Large intestine (tissue), 3 donors: ENCODE data around the gene MAP3K14. TPM values are rescaled to one million over a fixed set of nuclear protein-coding genes. Genes with fewer than 3 reads are reported as not detected.
A peak's percentile ranks its signal among the peaks of the same experiment; 100 is the strongest.

Source experiments
- DNase-seq, 2 donors: peaks; one replicate each; pipeline versions ENCODE4 v3.0.0 to v3.0.0-alpha.2; 2013
- H3K27ac ChIP-seq: one replicate; pipeline ENCODE4 v1.5.1; 2013; ENCODE audit warnings: low read length
- H3K27me3 ChIP-seq: 2 replicates; pipeline ENCODE4 v1.6.1; 2013; ENCODE audit warnings: low read length; ENCODE audit not compliant: control insufficient read depth, insufficient read depth
- H3K36me3 ChIP-seq: 2 replicates; pipeline ENCODE4 v1.6.1; 2013; ENCODE audit warnings: low read length; ENCODE audit not compliant: control insufficient read depth, insufficient read depth
- H3K4me1 ChIP-seq: one replicate; pipeline ENCODE4 v1.6.1; 2013; ENCODE audit warnings: low read length; ENCODE audit not compliant: control insufficient read depth, insufficient read depth
- H3K4me3 ChIP-seq: one replicate; pipeline ENCODE4 v1.5.1; 2013; ENCODE audit warnings: low read length
- H3K9me3 ChIP-seq: one replicate; pipeline ENCODE4 v1.6.1; 2013; ENCODE audit warnings: mild to moderate bottlenecking, low read depth, low read length, moderate library complexity; ENCODE audit not compliant: control insufficient read depth
- WGBS: methylation state at CpG from one replicate; pipeline ENCODE4 v1.1.5; 2013; ENCODE audit warnings: low lambda C conversion rate; ENCODE audit not compliant: insufficient coverage; 5-methylcytosine and 5-hydroxymethylcytosine counted together
- polyA plus RNA-seq: library from polyadenylated mRNA; unstranded; fragments of 120-200 nt; gene quantifications from one replicate; pipeline ENCODE4 v1.2.1, GENCODE V29; 2013

MAP3K14 gene
- polyA plus RNA-seq, 1 donor: 8.7 TPM

GRCh38 chr17:45234641-45235415, 82.0 kb downstream of the MAP3K14 start:
- Histone ChIP-seq H3K36me3 (no peaks in the 10 kb centered on the region), H3K27ac (no peak overlapping the region), H3K4me1 (no peaks in the 10 kb centered on the region), H3K27me3 (peaks cover 28% of the 10 kb centered on the region), H3K9me3 (no peaks in the 10 kb centered on the region), H3K4me3 (no peak overlapping the region)
- WGBS: no CpG with 5 or more reads among the region's 6 CpGs
- DNase-seq: no peak

GRCh38 chr17:45233423-45233924, 83.3 kb downstream of the MAP3K14 start:
- H3K27ac ChIP-seq: no peak overlapping the region
- H3K4me1 ChIP-seq: peaks cover 9% of the 10 kb centered on the region
- peaks cover 20% of the 10 kb centered on the region for H3K27me3 ChIP-seq
- H3K4me3 ChIP-seq: no peak overlapping the region
- no peaks in the 10 kb centered on the region for H3K36me3 ChIP-seq
- no CpG with 5 or more reads among the region's 8 CpGs for WGBS
- no peaks in the 10 kb centered on the region for H3K9me3 ChIP-seq
- DNase-seq: no peak

GRCh38 chr17:45232514-45233422, 84.1 kb downstream of the MAP3K14 start:
- peaks cover 20% of the 10 kb centered on the region for H3K27me3 ChIP-seq
- no CpG with 5 or more reads among the region's 9 CpGs for WGBS
- H3K36me3 ChIP-seq: no peaks in the 10 kb centered on the region
- no peak overlapping the region for H3K4me3 ChIP-seq
- H3K4me1 ChIP-seq: peaks cover 15% of the 10 kb centered on the region
- no peak overlapping the region for H3K27ac ChIP-seq
- DNase-seq: no peak
- no peaks in the 10 kb centered on the region for H3K9me3 ChIP-seq

GRCh38 chr17:45231481-45232116, 85.2 kb downstream of the MAP3K14 start:
- H3K27ac ChIP-seq: no peak overlapping the region

GRCh38 chr17:45230787-45231480, 85.9 kb downstream of the MAP3K14 start:
- no CpG with 5 or more reads among the region's 12 CpGs for WGBS
- no peak for DNase-seq
- peaks cover 15% of the 10 kb centered on the region for H3K4me1 ChIP-seq
- no peaks in the 10 kb centered on the region for H3K9me3 ChIP-seq
- H3K36me3 ChIP-seq: no peaks in the 10 kb centered on the region
- H3K4me3 ChIP-seq: no peak overlapping the region
- no peak overlapping the region for H3K27ac ChIP-seq
- peaks cover 11% of the 10 kb centered on the region for H3K27me3 ChIP-seq

More at GRCh38 chr17:45231481-45232116, 85.2 kb downstream of the MAP3K14 start:
- peaks cover 15% of the 10 kb centered on the region for H3K4me1 ChIP-seq
- H3K4me3 ChIP-seq: no peak overlapping the region
- no peaks in the 10 kb centered on the region for H3K9me3 ChIP-seq
- peaks cover 14% of the 10 kb centered on the region for H3K27me3 ChIP-seq
- DNase-seq: no peak
- 82% methylated on average over 3 of the region's 19 CpGs for WGBS
- no peaks in the 10 kb centered on the region for H3K36me3 ChIP-seq

- H3K9me3 ChIP-seq: no peaks in the 10 kb centered on the region
- no peaks in the 10 kb centered on the region for H3K36me3 ChIP-seq
- H3K27me3 ChIP-seq: peaks cover 9% of the 10 kb centered on the region
- H3K4me1 ChIP-seq: peaks cover 15% of the 10 kb centered on the region
- DNase-seq: no peak
- no peak overlapping the region for H3K27ac ChIP-seq
- no CpG with 5 or more reads among the region's 4 CpGs for WGBS
- H3K4me3 ChIP-seq: no peak overlapping the region
These were observed 86.4 kb downstream of the MAP3K14 start for GRCh38 chr17:45230410-45230786.

- H3K36me3 ChIP-seq: no peaks in the 10 kb centered on the region
- H3K4me1 ChIP-seq: peaks cover 15% of the 10 kb centered on the region
- no peak for DNase-seq
- peaks cover 15% of the 10 kb centered on the region for H3K27me3 ChIP-seq
- no peaks in the 10 kb centered on the region for H3K9me3 ChIP-seq
- no CpG with 5 or more reads among the region's 16 CpGs for WGBS
- H3K27ac ChIP-seq: no peak overlapping the region
- H3K4me3 ChIP-seq: no peak overlapping the region
These were observed 87.0 kb downstream of the MAP3K14 start for GRCh38 chr17:45229681-45230409.

GRCh38 chr17:45228763-45229539, 87.9 kb downstream of the MAP3K14 start:
- H3K9me3 ChIP-seq: no peaks in the 10 kb centered on the region
- H3K4me3 ChIP-seq: no peak overlapping the region
- no peaks in the 10 kb centered on the region for H3K36me3 ChIP-seq
- peaks cover 23% of the 10 kb centered on the region for H3K27me3 ChIP-seq
- WGBS: no CpG with 5 or more reads among the region's 19 CpGs
- H3K27ac ChIP-seq: no peak overlapping the region
- peak in 1 of 2 donors; percentile 67 for DNase-seq
- H3K4me1 ChIP-seq: peaks cover 15% of the 10 kb centered on the region
